GM12878 (cell line): ENCODE results near the gene GNB5. TPM values are rescaled to one million over a fixed set of nuclear protein-coding genes. Genes with fewer than 3 reads are reported as not detected.

Experiments
- EED ChIP-seq: sonication (generic); IDR thresholded peaks from 2 replicates; pipeline ENCODE4 v1.6.1; 2016; ENCODE audit warnings: antibody characterized with exemption, low read depth
- KLF5 ChIP-seq: fragments of 450-650 bp; IDR thresholded peaks from 2 replicates; pipeline ENCODE4 v1.6.1; 2014; ENCODE audit warnings: mild to moderate bottlenecking; ENCODE audit not compliant: partially characterized antibody
- MXI1 ChIP-seq: fragments of 150-350 bp; IDR thresholded peaks from 2 replicates; pipeline ENCODE4 v1.6.1; 2011; ENCODE audit warnings: low read depth, mild to moderate bottlenecking, inconsistent platforms, low read length, improper control_type of control experiment
- NBN ChIP-seq: fragments of 450-650 bp; IDR thresholded peaks from 2 replicates; pipeline ENCODE4 v1.6.1; 2016
- NR2F1 ChIP-seq: fragments of 450-650 bp; conservative IDR thresholded peaks from 2 replicates; pipeline ENCODE4 v1.6.1; 2017; ENCODE audit warnings: mild to moderate bottlenecking
- POLR2AphosphoS2 ChIP-seq: IDR thresholded peaks from 2 replicates; pipeline ENCODE4 v1.6.1; 2011; ENCODE audit warnings: low read depth, mild to moderate bottlenecking, low read length, improper control_type of control experiment, moderate library complexity
- SMAD1 ChIP-seq: fragments of 450-650 bp; IDR thresholded peaks from 2 replicates; pipeline ENCODE4 v1.6.1; 2018; ENCODE audit warnings: mild to moderate bottlenecking, low read depth; ENCODE audit not compliant: partially characterized antibody
- SRF ChIP-seq, 2 experiments: IDR thresholded peaks; 2 replicates each; pipeline ENCODE4 v1.6.1; 2011; ENCODE audit warnings: low read depth in 2 of 2, low read length in 2 of 2, mild to moderate bottlenecking in 1 of 2, moderate library complexity in 1 of 2
- ZNF384 ChIP-seq: IDR thresholded peaks from 2 replicates; pipeline ENCODE4 v1.6.1; 2012; ENCODE audit warnings: low read depth, mild to moderate bottlenecking, low read length, improper control_type of control experiment, borderline replicate concordance
- polyA plus RNA-seq, 11 experiments: library from polyadenylated mRNA; depleted of rRNA in 4 of 11; unstranded in 6 of 11; stranded (reverse) in 5 of 11; fragments of >200 nt; fragmentation: Nextera tagmentation in 4 of 11; fragmentation: Illumina TruSeq in 1 of 11; extraction: Ambion mirVana in 4 of 11; extraction: Trizol in 1 of 11; gene quantifications; 1 replicate in 1 of 11; 2 replicates in 10 of 11; pipeline versions ENCODE4 v1.2.1 to v1.2.3, GENCODE V29; 2011 to 2016; ENCODE audit warnings: inconsistent platforms in 2 of 11, missing spikeins in 2 of 11, low read depth in 1 of 11
- total RNA-seq, 4 experiments: library from RNA; depleted of rRNA in 3 of 4; stranded (reverse); fragments of >200 nt in 3 of 4; fragmentation: Illumina TruSeq in 1 of 4; extraction: Trizol in 1 of 4; gene quantifications; 2 replicates each; pipeline versions ENCODE4 v1.2.1 to v1.2.3, GENCODE V29; 2013 to 2021
- TF ChIP-seq, protein P1 (sequence below): fragments of 450-650 bp; IDR thresholded peaks from 2 replicates; pipeline ENCODE4 v1.6.1; 2017; ENCODE audit warnings: low read depth, mild to moderate bottlenecking, moderate library complexity
- TF ChIP-seq, protein P2 (sequence below): IDR thresholded peaks from 2 replicates; pipeline ENCODE4 v1.6.1; 2011; ENCODE audit warnings: borderline replicate concordance, low read depth, mild to moderate bottlenecking, moderate library complexity, mixed read lengths, low read length; ENCODE audit not compliant: insufficient read depth; ENCODE audit errors: extremely low read length
- TF ChIP-seq, protein P3 (sequence below): fragments of 450-650 bp; formaldehyde crosslinking; IDR thresholded peaks from 2 replicates; pipeline ENCODE4 v1.4.0; 2020; ENCODE audit warnings: mild to moderate bottlenecking, moderate library complexity
- TF ChIP-seq, protein P4 (sequence below): fragments of 450-650 bp; IDR thresholded peaks from 2 replicates; pipeline ENCODE4 v1.6.1; 2018; ENCODE audit warnings: borderline replicate concordance, mild to moderate bottlenecking; ENCODE audit not compliant: partially characterized antibody
- TF ChIP-seq, protein P5 (sequence below): IDR thresholded peaks from 2 replicates; pipeline ENCODE4 v1.6.1; 2011; ENCODE audit warnings: low read depth, low read length, improper control_type of control experiment, borderline replicate concordance
- TF ChIP-seq, protein P6 (sequence below): IDR thresholded peaks from 2 replicates; pipeline ENCODE4 v1.6.1; 2011; ENCODE audit warnings: borderline replicate concordance, low read depth, mild to moderate bottlenecking, moderate library complexity, low read length; ENCODE audit not compliant: insufficient read depth, poor library complexity, severe bottlenecking

Gene GNB5
- total and polyA plus RNA-seq, 10 of the 15 experiments (the other 5 are each of a cell fraction or from before 2014, with no cell fraction given): 2.4 to 25.9 (median 15.2) TPM

DNA sequence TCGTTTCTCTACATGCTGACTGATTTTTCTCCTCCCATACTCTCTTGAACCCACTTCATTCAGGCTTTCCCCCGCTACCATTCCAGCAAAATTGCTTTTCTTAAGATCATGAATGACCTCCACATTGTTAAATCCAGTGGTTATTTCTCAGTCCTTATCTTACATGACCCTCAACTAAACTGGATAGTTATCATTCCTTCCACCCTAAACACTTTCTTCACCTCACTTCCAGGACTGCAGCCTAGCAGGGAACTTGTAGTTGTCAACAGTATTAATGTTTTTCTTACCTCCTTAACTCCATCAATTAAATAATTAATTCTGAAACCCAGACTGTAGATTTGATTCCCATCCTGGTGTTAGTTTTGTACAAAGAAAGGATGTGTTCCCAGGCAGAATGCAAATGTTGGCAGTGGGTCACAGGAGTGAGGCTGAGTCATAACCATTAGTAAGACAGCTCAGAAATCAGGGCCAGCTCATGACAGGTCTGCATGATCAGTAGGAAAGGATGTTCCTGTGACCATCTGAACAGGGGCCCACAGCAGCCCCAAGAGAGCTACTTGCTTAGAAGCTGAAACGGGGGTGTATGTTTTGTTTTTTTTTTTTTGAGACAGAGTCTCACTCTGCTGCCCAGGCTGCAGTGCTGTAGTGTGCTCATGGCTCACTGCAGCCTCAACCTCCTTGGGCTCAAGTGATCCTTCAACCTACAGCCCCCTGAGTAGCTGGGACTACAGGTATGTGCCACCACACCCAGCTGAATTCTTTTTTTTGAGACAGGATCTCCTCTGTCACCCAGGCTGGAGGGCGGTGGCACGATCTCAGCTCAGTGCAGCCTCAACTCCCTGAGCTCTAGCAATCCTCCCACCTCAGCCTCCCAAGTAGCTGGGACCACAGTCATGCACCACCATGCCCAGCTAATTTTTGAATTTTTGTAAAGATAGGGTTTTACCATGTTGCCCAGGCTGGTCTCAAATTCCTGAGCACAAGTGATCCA lies 87.7 kb downstream of the GNB5 start (continued):
- peak; percentile 83 for TF ChIP-seq SMAD1
- TF ChIP-seq, protein P1, sequence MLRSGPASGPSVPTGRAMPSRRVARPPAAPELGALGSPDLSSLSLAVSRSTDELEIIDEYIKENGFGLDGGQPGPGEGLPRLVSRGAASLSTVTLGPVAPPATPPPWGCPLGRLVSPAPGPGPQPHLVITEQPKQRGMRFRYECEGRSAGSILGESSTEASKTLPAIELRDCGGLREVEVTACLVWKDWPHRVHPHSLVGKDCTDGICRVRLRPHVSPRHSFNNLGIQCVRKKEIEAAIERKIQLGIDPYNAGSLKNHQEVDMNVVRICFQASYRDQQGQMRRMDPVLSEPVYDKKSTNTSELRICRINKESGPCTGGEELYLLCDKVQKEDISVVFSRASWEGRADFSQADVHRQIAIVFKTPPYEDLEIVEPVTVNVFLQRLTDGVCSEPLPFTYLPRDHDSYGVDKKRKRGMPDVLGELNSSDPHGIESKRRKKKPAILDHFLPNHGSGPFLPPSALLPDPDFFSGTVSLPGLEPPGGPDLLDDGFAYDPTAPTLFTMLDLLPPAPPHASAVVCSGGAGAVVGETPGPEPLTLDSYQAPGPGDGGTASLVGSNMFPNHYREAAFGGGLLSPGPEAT: peak; percentile 88
- TF ChIP-seq POLR2AphosphoS2: 0 out of 2 replicates have a peak, but pooled peaks have one; percentile 34
- TF ChIP-seq EED: peak; percentile 57; the same call in 1 of the 2 replicates
- TF ChIP-seq MXI1: 0 out of 2 replicates have a peak, but pooled peaks have one; percentile 7
- 0 out of 2 replicates have a peak, but pooled peaks have one; percentile 34 for TF ChIP-seq NR2F1
- TF ChIP-seq, protein P2, sequence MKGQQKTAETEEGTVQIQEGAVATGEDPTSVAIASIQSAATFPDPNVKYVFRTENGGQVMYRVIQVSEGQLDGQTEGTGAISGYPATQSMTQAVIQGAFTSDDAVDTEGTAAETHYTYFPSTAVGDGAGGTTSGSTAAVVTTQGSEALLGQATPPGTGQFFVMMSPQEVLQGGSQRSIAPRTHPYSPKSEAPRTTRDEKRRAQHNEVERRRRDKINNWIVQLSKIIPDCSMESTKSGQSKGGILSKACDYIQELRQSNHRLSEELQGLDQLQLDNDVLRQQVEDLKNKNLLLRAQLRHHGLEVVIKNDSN: no peak
- TF ChIP-seq, protein P3, sequence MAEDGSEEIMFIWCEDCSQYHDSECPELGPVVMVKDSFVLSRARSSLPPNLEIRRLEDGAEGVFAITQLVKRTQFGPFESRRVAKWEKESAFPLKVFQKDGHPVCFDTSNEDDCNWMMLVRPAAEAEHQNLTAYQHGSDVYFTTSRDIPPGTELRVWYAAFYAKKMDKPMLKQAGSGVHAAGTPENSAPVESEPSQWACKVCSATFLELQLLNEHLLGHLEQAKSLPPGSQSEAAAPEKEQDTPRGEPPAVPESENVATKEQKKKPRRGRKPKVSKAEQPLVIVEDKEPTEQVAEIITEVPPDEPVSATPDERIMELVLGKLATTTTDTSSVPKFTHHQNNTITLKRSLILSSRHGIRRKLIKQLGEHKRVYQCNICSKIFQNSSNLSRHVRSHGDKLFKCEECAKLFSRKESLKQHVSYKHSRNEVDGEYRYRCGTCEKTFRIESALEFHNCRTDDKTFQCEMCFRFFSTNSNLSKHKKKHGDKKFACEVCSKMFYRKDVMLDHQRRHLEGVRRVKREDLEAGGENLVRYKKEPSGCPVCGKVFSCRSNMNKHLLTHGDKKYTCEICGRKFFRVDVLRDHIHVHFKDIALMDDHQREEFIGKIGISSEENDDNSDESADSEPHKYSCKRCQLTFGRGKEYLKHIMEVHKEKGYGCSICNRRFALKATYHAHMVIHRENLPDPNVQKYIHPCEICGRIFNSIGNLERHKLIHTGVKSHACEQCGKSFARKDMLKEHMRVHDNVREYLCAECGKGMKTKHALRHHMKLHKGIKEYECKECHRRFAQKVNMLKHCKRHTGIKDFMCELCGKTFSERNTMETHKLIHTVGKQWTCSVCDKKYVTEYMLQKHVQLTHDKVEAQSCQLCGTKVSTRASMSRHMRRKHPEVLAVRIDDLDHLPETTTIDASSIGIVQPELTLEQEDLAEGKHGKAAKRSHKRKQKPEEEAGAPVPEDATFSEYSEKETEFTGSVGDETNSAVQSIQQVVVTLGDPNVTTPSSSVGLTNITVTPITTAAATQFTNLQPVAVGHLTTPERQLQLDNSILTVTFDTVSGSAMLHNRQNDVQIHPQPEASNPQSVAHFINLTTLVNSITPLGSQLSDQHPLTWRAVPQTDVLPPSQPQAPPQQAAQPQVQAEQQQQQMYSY: no peak
- TF ChIP-seq, protein P4, sequence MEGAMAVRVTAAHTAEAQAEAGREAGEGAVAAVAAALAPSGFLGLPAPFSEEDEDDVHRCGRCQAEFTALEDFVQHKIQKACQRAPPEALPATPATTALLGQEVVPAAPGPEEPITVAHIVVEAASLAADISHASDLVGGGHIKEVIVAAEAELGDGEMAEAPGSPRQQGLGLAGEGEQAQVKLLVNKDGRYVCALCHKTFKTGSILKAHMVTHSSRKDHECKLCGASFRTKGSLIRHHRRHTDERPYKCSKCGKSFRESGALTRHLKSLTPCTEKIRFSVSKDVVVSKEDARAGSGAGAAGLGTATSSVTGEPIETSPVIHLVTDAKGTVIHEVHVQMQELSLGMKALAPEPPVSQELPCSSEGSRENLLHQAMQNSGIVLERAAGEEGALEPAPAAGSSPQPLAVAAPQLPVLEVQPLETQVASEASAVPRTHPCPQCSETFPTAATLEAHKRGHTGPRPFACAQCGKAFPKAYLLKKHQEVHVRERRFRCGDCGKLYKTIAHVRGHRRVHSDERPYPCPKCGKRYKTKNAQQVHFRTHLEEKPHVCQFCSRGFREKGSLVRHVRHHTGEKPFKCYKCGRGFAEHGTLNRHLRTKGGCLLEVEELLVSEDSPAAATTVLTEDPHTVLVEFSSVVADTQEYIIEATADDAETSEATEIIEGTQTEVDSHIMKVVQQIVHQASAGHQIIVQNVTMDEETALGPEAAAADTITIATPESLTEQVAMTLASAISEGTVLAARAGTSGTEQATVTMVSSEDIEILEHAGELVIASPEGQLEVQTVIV: no peak
- TF ChIP-seq, protein P5, sequence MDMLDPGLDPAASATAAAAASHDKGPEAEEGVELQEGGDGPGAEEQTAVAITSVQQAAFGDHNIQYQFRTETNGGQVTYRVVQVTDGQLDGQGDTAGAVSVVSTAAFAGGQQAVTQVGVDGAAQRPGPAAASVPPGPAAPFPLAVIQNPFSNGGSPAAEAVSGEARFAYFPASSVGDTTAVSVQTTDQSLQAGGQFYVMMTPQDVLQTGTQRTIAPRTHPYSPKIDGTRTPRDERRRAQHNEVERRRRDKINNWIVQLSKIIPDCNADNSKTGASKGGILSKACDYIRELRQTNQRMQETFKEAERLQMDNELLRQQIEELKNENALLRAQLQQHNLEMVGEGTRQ: no peak
- no peak for TF ChIP-seq SRF (IDR thresholded peaks at IDR 0.05; ENCODE audit: low read depth in 2 of 2, low read length in 2 of 2)
- TF ChIP-seq, protein P6, sequence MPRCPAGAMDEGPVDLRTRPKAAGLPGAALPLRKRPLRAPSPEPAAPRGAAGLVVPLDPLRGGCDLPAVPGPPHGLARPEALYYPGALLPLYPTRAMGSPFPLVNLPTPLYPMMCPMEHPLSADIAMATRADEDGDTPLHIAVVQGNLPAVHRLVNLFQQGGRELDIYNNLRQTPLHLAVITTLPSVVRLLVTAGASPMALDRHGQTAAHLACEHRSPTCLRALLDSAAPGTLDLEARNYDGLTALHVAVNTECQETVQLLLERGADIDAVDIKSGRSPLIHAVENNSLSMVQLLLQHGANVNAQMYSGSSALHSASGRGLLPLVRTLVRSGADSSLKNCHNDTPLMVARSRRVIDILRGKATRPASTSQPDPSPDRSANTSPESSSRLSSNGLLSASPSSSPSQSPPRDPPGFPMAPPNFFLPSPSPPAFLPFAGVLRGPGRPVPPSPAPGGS: peak; percentile 92
- TF ChIP-seq ZNF384: peak; percentile 96
- peak; percentile 91 for TF ChIP-seq NBN
- TF ChIP-seq KLF5: no peak
